ENCODE measurements around the gene TMEM100. TPM values are rescaled to one million over a fixed set of nuclear protein-coding genes. Genes with fewer than 3 reads are reported as not detected.
A peak's percentile ranks its signal among the peaks of the same experiment; 100 is the strongest.

Gene TMEM100
- total and polyA plus RNA-seq, 2 donors (not counting 1 experiment from before 2014, with no cell fraction given) = 1.7 to 2.2 TPM

- Histone ChIP-seq H3K4me1 (ENCODE audit: control insufficient read depth, extremely low read depth, insufficient read depth, low read length) (no peaks in the 10 kb centered on the region), H3K9ac (ENCODE audit: insufficient read depth, low read length) (peak within 1 kb of the TSS; percentile 78), H3K9me3 (ENCODE audit: control insufficient read depth, insufficient read depth, low read depth, low read length) (no peaks in the 10 kb centered on the region), H4K20me1 (ENCODE audit: control insufficient read depth, extremely low read depth, insufficient read depth, low read length) (no peaks in the 10 kb centered on the region), H3K27me3 (ENCODE audit: control insufficient read depth, insufficient read depth, low read length) (no peaks in the 10 kb centered on the region), H3K36me3 (ENCODE audit: control insufficient read depth, insufficient read depth, low read length) (no peaks in the 10 kb centered on the region), H3K4me3 (replicated peaks in 1 of 4; ENCODE audit: control extremely low read depth in 1 of 4, insufficient read depth in 1 of 4, low read depth in 3 of 4, low read length in 4 of 4) (peak within 1 kb of the TSS; percentile 88 to 98 (median 88)), H3K4me2 (ENCODE audit: extremely low read depth, insufficient read depth, low read length) (peak within 1 kb of the TSS; percentile 77), H3K79me2 (ENCODE audit: control insufficient read depth, insufficient read depth, low read length) (peaks cover 32% of the 10 kb centered on the region), H3K27ac (ENCODE audit: insufficient read depth, low read length) (peak within 1 kb of the TSS; percentile 76), H2AFZ (ENCODE audit: low read length) (peak within 1 kb of the TSS; percentile 91)
- TF ChIP-seq EZH2 (IDR thresholded peaks at IDR 0.05; ENCODE audit: low read length, missing control alignments) (no peak), CTCF (conservative IDR thresholded peaks at IDR 0.05 in 1 of 2, IDR thresholded peaks at IDR 0.05 in 1 of 2; ENCODE audit: low read depth in 1 of 2, low read length in 2 of 2) (peak; percentile 34 to 49)
- DNase-seq (ENCODE audit: low read depth in 2 of 2) = peak; percentile 91
Observed at GRCh38 chr17:55750750-55751657, 28.3 kb upstream of the TMEM100 start, which contains the start of gene PCTP. Gene PCTP (plus strand): TSS chr17:55751051. CDS start chr17:55751104, 53 bp downstream.

GRCh38 chr17:55749985-55750384, 27.3 kb upstream of the TMEM100 start:
- Histone ChIP-seq H3K9ac (ENCODE audit: insufficient read depth, low read length) (no peak overlapping the region), H4K20me1 (ENCODE audit: control insufficient read depth, extremely low read depth, insufficient read depth, low read length) (no peaks in the 10 kb centered on the region), H3K36me3 (ENCODE audit: control insufficient read depth, insufficient read depth, low read length) (no peaks in the 10 kb centered on the region), H3K4me1 (ENCODE audit: control insufficient read depth, extremely low read depth, insufficient read depth, low read length) (no peaks in the 10 kb centered on the region), H3K9me3 (ENCODE audit: control insufficient read depth, insufficient read depth, low read depth, low read length) (no peaks in the 10 kb centered on the region), H3K27me3 (ENCODE audit: control insufficient read depth, insufficient read depth, low read length) (no peaks in the 10 kb centered on the region), H3K4me2 (ENCODE audit: extremely low read depth, insufficient read depth, low read length) (no peak overlapping the region), H3K27ac (ENCODE audit: insufficient read depth, low read length) (no peak overlapping the region), H3K4me3 (replicated peaks in 1 of 4; ENCODE audit: control extremely low read depth in 1 of 4, insufficient read depth in 1 of 4, low read depth in 3 of 4, low read length in 4 of 4) (no peak overlapping the region), H3K79me2 (ENCODE audit: control insufficient read depth, insufficient read depth, low read length) (peaks cover 28% of the 10 kb centered on the region), H2AFZ (ENCODE audit: low read length) (no peak overlapping the region)
- DNase-seq (ENCODE audit: low read depth in 2 of 2) = no peak
- TF ChIP-seq CTCF (conservative IDR thresholded peaks at IDR 0.05 in 1 of 2, IDR thresholded peaks at IDR 0.05 in 1 of 2; ENCODE audit: low read depth in 1 of 2, low read length in 2 of 2) (no peak), EZH2 (IDR thresholded peaks at IDR 0.05; ENCODE audit: low read length, missing control alignments) (no peak)

GRCh38 chr17:55748841-55749240, 26.2 kb upstream of the TMEM100 start:
- H3K9me3 ChIP-seq (ENCODE audit: control insufficient read depth, insufficient read depth, low read depth, low read length) = no peaks in the 10 kb centered on the region
- H3K27ac ChIP-seq (ENCODE audit: insufficient read depth, low read length) = no peak overlapping the region
- H3K4me3 ChIP-seq (replicated peaks in 1 of 4; ENCODE audit: control extremely low read depth in 1 of 4, insufficient read depth in 1 of 4, low read depth in 3 of 4, low read length in 4 of 4) = no peak overlapping the region
- no peak overlapping the region for H2AFZ ChIP-seq (ENCODE audit: low read length)
- H3K36me3 ChIP-seq (ENCODE audit: control insufficient read depth, insufficient read depth, low read length) = no peaks in the 10 kb centered on the region
- no peak overlapping the region for H3K9ac ChIP-seq (ENCODE audit: insufficient read depth, low read length)
- H3K4me2 ChIP-seq (ENCODE audit: extremely low read depth, insufficient read depth, low read length) = no peak overlapping the region
- no peak for DNase-seq (ENCODE audit: low read depth in 2 of 2)
- H3K79me2 ChIP-seq (ENCODE audit: control insufficient read depth, insufficient read depth, low read length) = peaks cover 22% of the 10 kb centered on the region
- H3K27me3 ChIP-seq (ENCODE audit: control insufficient read depth, insufficient read depth, low read length) = no peaks in the 10 kb centered on the region
- no peaks in the 10 kb centered on the region for H3K4me1 ChIP-seq (ENCODE audit: control insufficient read depth, extremely low read depth, insufficient read depth, low read length)
- no peak for TF ChIP-seq EZH2 (IDR thresholded peaks at IDR 0.05; ENCODE audit: low read length, missing control alignments)
- no peak for TF ChIP-seq CTCF (conservative IDR thresholded peaks at IDR 0.05 in 1 of 2, IDR thresholded peaks at IDR 0.05 in 1 of 2; ENCODE audit: low read depth in 1 of 2, low read length in 2 of 2)
- no peaks in the 10 kb centered on the region for H4K20me1 ChIP-seq (ENCODE audit: control insufficient read depth, extremely low read depth, insufficient read depth, low read length)
